Right lobe of liver (tissue), 4 donors: ENCODE data around the gene MEGF9.

ENCODE experiments used
- POLR2A ChIP-seq: fragments of 450-650 bp; IDR thresholded peaks from one replicate; pipeline ENCODE4 v1.6.1; 2017; ENCODE audit warnings: antibody characterized with exemption, mild to moderate bottlenecking
- TF ChIP-seq, protein P1 (sequence below), 4 donors: fragments of 200-600 bp in 3 of 4; fragments of 450-650 bp in 1 of 4; IDR thresholded peaks; one replicate each; pipeline versions ENCODE4 v1.5.1 to v1.8.0; 2016 to 2022; ENCODE audit warnings: antibody characterized with exemption in 4 of 4, mild to moderate bottlenecking in 2 of 4
- donor health status: DM: no; HTN: no; CAD: no.
- donor health status: DM: no; HTN: no; CAD: no.
- donor health status: DM: no; HTN: yes; CAD: no.

DNA sequence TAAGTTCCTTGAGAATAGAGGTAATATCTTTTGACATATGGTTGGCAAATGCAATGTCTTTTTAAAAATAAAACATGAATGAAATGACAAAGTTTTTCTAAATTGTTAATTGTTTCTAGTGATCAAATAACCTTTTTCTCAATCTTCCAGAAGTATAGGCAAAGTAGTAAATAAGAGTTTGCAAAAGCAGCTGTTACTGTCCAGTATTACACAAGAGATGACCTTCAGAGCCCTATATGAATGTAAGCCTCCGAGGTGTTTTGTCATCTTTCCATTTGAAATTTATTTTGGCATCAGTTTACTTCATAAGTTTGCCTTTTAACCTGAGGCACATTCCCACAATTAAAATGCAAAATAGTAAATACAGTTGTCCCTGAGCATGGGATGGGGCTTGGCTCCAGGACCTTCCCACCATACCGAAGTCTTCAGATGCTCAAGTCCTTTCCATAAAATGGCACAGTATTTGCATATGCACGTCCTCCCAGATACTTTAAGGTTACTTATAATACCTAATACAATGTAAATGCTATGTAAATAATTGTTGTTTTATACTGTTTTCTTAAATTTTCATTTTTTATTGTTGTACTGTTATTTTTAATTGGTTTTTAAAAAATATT, 65.6 kb downstream of the MEGF9 start:
- TF ChIP-seq POLR2A, result no peak
- TF ChIP-seq, protein P1, sequence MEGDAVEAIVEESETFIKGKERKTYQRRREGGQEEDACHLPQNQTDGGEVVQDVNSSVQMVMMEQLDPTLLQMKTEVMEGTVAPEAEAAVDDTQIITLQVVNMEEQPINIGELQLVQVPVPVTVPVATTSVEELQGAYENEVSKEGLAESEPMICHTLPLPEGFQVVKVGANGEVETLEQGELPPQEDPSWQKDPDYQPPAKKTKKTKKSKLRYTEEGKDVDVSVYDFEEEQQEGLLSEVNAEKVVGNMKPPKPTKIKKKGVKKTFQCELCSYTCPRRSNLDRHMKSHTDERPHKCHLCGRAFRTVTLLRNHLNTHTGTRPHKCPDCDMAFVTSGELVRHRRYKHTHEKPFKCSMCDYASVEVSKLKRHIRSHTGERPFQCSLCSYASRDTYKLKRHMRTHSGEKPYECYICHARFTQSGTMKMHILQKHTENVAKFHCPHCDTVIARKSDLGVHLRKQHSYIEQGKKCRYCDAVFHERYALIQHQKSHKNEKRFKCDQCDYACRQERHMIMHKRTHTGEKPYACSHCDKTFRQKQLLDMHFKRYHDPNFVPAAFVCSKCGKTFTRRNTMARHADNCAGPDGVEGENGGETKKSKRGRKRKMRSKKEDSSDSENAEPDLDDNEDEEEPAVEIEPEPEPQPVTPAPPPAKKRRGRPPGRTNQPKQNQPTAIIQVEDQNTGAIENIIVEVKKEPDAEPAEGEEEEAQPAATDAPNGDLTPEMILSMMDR (IDR thresholded peaks at IDR 0.05), result no peak
